ENCODE measurements around the gene CLEC3B.

- no peak for TF ChIP-seq POLR2A (IDR thresholded peaks at IDR 0.05)
- TF ChIP-seq, protein P1, sequence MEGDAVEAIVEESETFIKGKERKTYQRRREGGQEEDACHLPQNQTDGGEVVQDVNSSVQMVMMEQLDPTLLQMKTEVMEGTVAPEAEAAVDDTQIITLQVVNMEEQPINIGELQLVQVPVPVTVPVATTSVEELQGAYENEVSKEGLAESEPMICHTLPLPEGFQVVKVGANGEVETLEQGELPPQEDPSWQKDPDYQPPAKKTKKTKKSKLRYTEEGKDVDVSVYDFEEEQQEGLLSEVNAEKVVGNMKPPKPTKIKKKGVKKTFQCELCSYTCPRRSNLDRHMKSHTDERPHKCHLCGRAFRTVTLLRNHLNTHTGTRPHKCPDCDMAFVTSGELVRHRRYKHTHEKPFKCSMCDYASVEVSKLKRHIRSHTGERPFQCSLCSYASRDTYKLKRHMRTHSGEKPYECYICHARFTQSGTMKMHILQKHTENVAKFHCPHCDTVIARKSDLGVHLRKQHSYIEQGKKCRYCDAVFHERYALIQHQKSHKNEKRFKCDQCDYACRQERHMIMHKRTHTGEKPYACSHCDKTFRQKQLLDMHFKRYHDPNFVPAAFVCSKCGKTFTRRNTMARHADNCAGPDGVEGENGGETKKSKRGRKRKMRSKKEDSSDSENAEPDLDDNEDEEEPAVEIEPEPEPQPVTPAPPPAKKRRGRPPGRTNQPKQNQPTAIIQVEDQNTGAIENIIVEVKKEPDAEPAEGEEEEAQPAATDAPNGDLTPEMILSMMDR (IDR thresholded peaks at IDR 0.05): no peak
Observed at GRCh38 chr3:45017821-45018220, 8.3 kb upstream of the CLEC3B start.
